Smooth muscle cell (in vitro differentiated cells): ENCODE results near the gene PACRG. TPM values are rescaled to one million over a fixed set of nuclear protein-coding genes. Genes with fewer than 3 reads are reported as not detected.

Experiments
- DNase-seq: peaks from one replicate; lab custom pipeline; 2025; ENCODE audit not compliant: unreplicated experiment; lab: John Stamatoyannopoulos, UW
- H2AFZ ChIP-seq: fragments of 200-600 bp; sonication (generic); 2 replicates; pipeline ENCODE4 v1.6.0; 2016; ENCODE audit warnings: antibody characterized with exemption, low read depth, mild to moderate bottlenecking
- H3F3A ChIP-seq: fragments of 200-600 bp; sonication (generic); 2 replicates; pipeline ENCODE4 v1.6.0; 2017; ENCODE audit warnings: antibody characterized with exemption, low read depth
- H3K27ac ChIP-seq: fragments of 200-600 bp; sonication (generic); 2 replicates; pipeline ENCODE4 v1.5.1; 2016; ENCODE audit warnings: low read depth, mild to moderate bottlenecking
- H3K27me3 ChIP-seq: fragments of 200-600 bp; sonication (generic); 2 replicates; pipeline ENCODE4 v1.6.1; 2016; ENCODE audit warnings: low read depth, mild to moderate bottlenecking
- H3K36me3 ChIP-seq: fragments of 200-600 bp; sonication (generic); 2 replicates; pipeline ENCODE4 v1.5.1; 2016; ENCODE audit warnings: low read depth
- H3K4me1 ChIP-seq: fragments of 200-600 bp; sonication (generic); 2 replicates; pipeline ENCODE4 v1.5.1; 2016; ENCODE audit warnings: low read depth
- H3K4me2 ChIP-seq: fragments of 200-600 bp; sonication (generic); 2 replicates; pipeline ENCODE4 v1.6.0; 2016; ENCODE audit warnings: mild to moderate bottlenecking
- H3K4me3 ChIP-seq: fragments of 200-600 bp; sonication (generic); 2 replicates; pipeline ENCODE4 v1.5.1; 2016; ENCODE audit warnings: mild to moderate bottlenecking
- H3K79me2 ChIP-seq: fragments of 200-600 bp; sonication (generic); 2 replicates; pipeline ENCODE4 v1.6.0; 2016; ENCODE audit warnings: low read depth, mild to moderate bottlenecking
- H3K9ac ChIP-seq: fragments of 200-600 bp; sonication (generic); 2 replicates; pipeline ENCODE4 v1.6.0; 2016; ENCODE audit warnings: low read depth
- H3K9me3 ChIP-seq: fragments of 200-600 bp; sonication (generic); replicated peaks from 2 replicates; pipeline ENCODE4 v1.5.1; 2016; ENCODE audit warnings: low read depth
- H4K20me1 ChIP-seq: fragments of 200-600 bp; sonication (generic); 2 replicates; pipeline ENCODE4 v1.6.0; 2016; ENCODE audit warnings: low read depth
- CTCF ChIP-seq: fragments of 200-600 bp; sonication (generic); IDR thresholded peaks from 2 replicates; pipeline ENCODE4 v1.5.1; 2017; ENCODE audit warnings: borderline replicate concordance, mild to moderate bottlenecking, antibody characterized with exemption; ENCODE audit not compliant: insufficient read depth, poor library complexity, severe bottlenecking
- WGBS: methylation state at CpG from one replicate; pipeline ENCODE4 v1.1.7; 2016; ENCODE audit warnings: low lambda C conversion rate; 5-methylcytosine and 5-hydroxymethylcytosine counted together
- polyA plus RNA-seq: library from polyadenylated mRNA; unstranded; fragments of >200 nt; fragmentation: Nextera tagmentation; extraction: Ambion mirVana; gene quantifications from 2 replicates; pipeline ENCODE4 v1.2.1, GENCODE V29; 2016
- total RNA-seq: library from RNA; depleted of rRNA; stranded (reverse); fragments of >200 nt; gene quantifications from 2 replicates; pipeline ENCODE4 v1.2.3, GENCODE V29; 2014

Gene PACRG
- total and polyA plus RNA-seq, 2 experiments from 2014 or later, result not detected

DNA sequence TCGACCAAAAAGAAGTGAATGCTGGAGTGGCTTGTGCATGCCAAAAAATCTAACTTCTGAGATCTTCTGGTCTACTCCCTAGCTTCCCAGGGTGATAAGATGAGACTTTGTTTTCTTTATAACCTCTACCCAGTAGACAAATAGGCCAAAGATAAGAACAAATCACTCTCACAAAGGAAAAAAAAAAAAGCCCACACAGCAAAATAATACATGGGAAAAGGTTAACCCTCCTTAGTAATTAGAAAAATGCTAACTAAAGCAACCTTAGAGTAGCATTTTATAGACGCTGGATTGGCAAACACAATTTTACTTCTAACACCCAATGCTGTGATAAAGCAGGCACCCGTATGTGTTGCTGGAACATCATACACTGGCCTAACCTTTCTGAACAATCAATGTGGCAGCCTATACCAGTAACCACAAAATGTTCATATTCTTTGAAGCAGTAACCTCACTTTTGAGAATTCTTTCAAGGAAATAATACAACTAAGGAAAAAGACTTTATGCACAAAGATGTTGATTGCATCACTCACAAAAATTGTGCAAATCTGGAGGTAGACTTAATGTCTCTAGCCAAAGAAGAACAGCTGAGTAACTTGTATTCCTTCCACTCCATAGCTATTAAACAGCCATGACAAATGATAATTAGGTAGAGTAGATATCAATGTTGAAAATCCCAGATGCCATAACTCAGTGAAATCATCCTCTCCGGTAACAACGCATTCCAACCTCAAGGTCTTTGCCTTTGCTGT lies 570.5 kb downstream of the PACRG start:
- WGBS, result 95% methylated on average over 5 of the region's 5 CpGs
- no peaks in the 10 kb centered on the region for H3K36me3 ChIP-seq
- no peak overlapping the region for H3K27ac ChIP-seq
- H3K79me2 ChIP-seq, result no peaks in the 10 kb centered on the region
- H3K4me3 ChIP-seq, result no peak overlapping the region
- no peaks in the 10 kb centered on the region for H3K27me3 ChIP-seq
- H4K20me1 ChIP-seq, result no peaks in the 10 kb centered on the region
- H3K9me3 ChIP-seq, result no peaks in the 10 kb centered on the region
- H2AFZ ChIP-seq, result no peak overlapping the region
- no peak for DNase-seq
- H3K9ac ChIP-seq, result no peak overlapping the region
- H3F3A ChIP-seq, result no peaks in the 10 kb centered on the region
- TF ChIP-seq CTCF, result no peak
- H3K4me1 ChIP-seq, result peaks cover 14% of the 10 kb centered on the region
- H3K4me2 ChIP-seq, result no peak overlapping the region

DNA sequence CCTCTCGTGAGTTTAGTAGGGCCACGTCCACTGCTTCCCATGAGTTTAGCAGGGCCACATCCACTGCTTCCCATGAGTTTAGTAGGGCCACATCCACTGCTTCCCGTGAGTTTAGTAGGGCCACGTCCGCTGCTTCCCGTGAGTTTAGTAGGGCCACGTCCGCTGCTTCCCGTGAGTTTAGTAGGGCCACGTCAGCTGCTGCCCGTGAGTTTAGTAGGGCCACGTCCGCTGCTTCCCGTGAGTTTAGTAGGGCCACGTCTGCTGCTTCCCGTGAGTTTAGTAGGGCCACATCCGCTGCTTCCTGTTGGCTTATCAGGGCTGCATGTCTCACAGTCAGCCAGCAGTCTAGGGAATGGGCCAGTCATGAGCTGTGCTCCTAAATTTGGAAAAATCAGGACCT lies 573.1 kb downstream of the PACRG start:
- Histone ChIP-seq H3K9me3 (no peaks in the 10 kb centered on the region), H3K27me3 (no peaks in the 10 kb centered on the region), H3F3A (no peaks in the 10 kb centered on the region), H3K36me3 (no peaks in the 10 kb centered on the region), H3K4me1 (peaks cover 14% of the 10 kb centered on the region), H3K9ac (no peak overlapping the region), H4K20me1 (no peaks in the 10 kb centered on the region), H2AFZ (no peak overlapping the region), H3K4me2 (no peak overlapping the region), H3K27ac (no peak overlapping the region), H3K4me3 (no peak overlapping the region), H3K79me2 (no peaks in the 10 kb centered on the region)
- TF ChIP-seq CTCF, result no peak
- no peak for DNase-seq
- 80% methylated on average over 17 of the region's 17 CpGs for WGBS

DNA sequence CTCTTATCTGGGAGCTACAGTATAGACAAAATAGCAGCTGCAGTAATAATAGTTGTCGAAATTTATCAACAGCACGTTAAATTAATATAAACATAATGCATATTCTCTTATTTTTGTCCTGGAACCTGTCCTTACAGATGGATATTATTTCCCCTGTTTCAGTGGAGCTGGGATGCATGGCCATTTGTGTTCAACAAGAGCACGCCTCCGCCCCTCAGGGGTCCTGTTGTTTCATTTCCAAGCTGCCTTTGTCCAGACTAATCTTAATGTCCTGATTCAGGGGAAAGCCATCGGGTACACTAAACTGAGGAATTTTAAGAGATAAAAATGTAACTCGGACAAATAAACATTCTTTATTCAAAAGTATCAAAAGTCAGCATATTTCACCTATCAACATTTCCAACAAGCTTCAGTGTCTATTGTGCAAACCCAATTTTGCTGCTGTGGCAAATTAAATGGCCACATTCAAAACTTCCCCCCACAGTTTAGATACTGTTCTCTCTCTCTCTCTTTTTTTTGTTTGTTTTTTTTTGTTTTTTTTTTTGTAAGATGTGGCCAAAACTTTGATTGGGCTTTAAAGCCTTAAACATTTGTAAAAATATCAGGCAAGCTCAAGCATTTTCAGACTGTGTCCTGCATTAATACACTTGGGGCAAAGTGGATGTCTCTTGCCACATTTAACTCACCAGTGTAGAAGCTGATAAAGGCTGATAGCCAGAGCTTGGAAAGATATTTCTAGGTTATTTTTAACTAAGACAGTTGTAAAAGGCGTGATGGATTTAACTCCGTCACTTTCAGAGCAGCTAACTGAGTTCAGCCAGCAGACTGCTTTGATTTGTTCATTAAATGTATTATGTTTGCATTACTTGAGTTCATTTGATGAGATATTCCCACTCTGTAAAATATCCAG lies 574.2 kb downstream of the PACRG start:
- no peaks in the 10 kb centered on the region for H3K36me3 ChIP-seq
- no peaks in the 10 kb centered on the region for H3F3A ChIP-seq
- no peaks in the 10 kb centered on the region for H3K79me2 ChIP-seq
- no peak for DNase-seq
- H2AFZ ChIP-seq, result no peak overlapping the region
- H3K4me1 ChIP-seq, result peaks cover 14% of the 10 kb centered on the region
- WGBS, result 57% methylated on average over 8 of the region's 8 CpGs
- no peaks in the 10 kb centered on the region for H4K20me1 ChIP-seq
- no peak for TF ChIP-seq CTCF
- H3K9ac ChIP-seq, result no peak overlapping the region
- no peaks in the 10 kb centered on the region for H3K27me3 ChIP-seq
- H3K9me3 ChIP-seq, result no peaks in the 10 kb centered on the region
- no peak overlapping the region for H3K4me3 ChIP-seq
- peak overlapping the region; percentile 30 for H3K4me2 ChIP-seq
- H3K27ac ChIP-seq, result no peak overlapping the region
